HepG2 (cell line): ENCODE results near the gene KBTBD13. TPM values are rescaled to one million over a fixed set of nuclear protein-coding genes. Genes with fewer than 3 reads are reported as not detected.

Experiments used
- AFF4 ChIP-seq: sonication (generic); formaldehyde crosslinking; IDR thresholded peaks from 2 replicates; pipeline ENCODE4 v1.4.0; 2020; ENCODE audit warnings: missing genetic modification reagents
- HMG20A ChIP-seq: IDR thresholded peaks from 2 replicates; pipeline ENCODE4 v1.6.1; 2016; ENCODE audit warnings: borderline replicate concordance
- IKZF4 ChIP-seq: sonication (generic); formaldehyde crosslinking; IDR thresholded peaks from 2 replicates; pipeline ENCODE4 v1.5.1; 2020; ENCODE audit warnings: borderline replicate concordance, mild to moderate bottlenecking, low read depth, missing genetic modification reagents; ENCODE audit errors: not compliant biosample characterization
- JARID2 ChIP-seq: sonication (generic); formaldehyde crosslinking; IDR thresholded peaks from 2 replicates; pipeline ENCODE4 v1.8.1; 2023; ENCODE audit warnings: missing genetic modification reagents, inconsistent platforms; ENCODE audit not compliant: insufficient replicate concordance
- JUNB ChIP-seq: sonication (generic); formaldehyde crosslinking; IDR thresholded peaks from 2 replicates; pipeline ENCODE4 v1.8.0; 2022; ENCODE audit warnings: missing genetic modification reagents, mild to moderate bottlenecking, borderline replicate concordance
- KDM5B ChIP-seq: sonication (generic); formaldehyde crosslinking; IDR thresholded peaks from 2 replicates; pipeline ENCODE4 v1.4.0; 2020; ENCODE audit warnings: missing genetic modification reagents, mild to moderate bottlenecking, borderline replicate concordance
- MLXIP ChIP-seq: sonication (generic); formaldehyde crosslinking; IDR thresholded peaks from 2 replicates; pipeline ENCODE4 v1.9.0; 2021; ENCODE audit warnings: missing genetic modification reagents, borderline replicate concordance
- PLRG1 ChIP-seq: fragments of 450-650 bp; conservative IDR thresholded peaks from 2 replicates; pipeline ENCODE4 v1.6.1; 2016
- TBL1XR1 ChIP-seq: fragments of 150-350 bp; IDR thresholded peaks from 2 replicates; pipeline ENCODE4 v1.6.1; 2014; ENCODE audit warnings: borderline replicate concordance, low read length; ENCODE audit not compliant: partially characterized antibody
- ZBTB46 ChIP-seq: sonication (generic); formaldehyde crosslinking; IDR thresholded peaks from 2 replicates; pipeline ENCODE4 v1.4.0; 2020; ENCODE audit warnings: mild to moderate bottlenecking, missing genetic modification reagents, borderline replicate concordance
- ZFP62 ChIP-seq: sonication (generic); formaldehyde crosslinking; IDR thresholded peaks from 2 replicates; pipeline ENCODE4 v1.4.0; 2020; ENCODE audit warnings: missing genetic modification reagents
- ZNF251 ChIP-seq: sonication (generic); formaldehyde crosslinking; IDR thresholded peaks from 2 replicates; pipeline ENCODE4 v1.9.0; 2021; ENCODE audit warnings: mild to moderate bottlenecking, missing genetic modification reagents
- ZNF274 ChIP-seq: sonication (generic); formaldehyde crosslinking; IDR thresholded peaks from 2 replicates; pipeline ENCODE4 v1.5.1; 2020; ENCODE audit warnings: mild to moderate bottlenecking, missing genetic modification reagents
- ZNF296 ChIP-seq: sonication (generic); formaldehyde crosslinking; conservative IDR thresholded peaks from 2 replicates; pipeline ENCODE4 v1.5.0; 2020; ENCODE audit warnings: mild to moderate bottlenecking, missing genetic modification reagents
- ZNF33A ChIP-seq: sonication (generic); formaldehyde crosslinking; IDR thresholded peaks from 2 replicates; pipeline ENCODE4 v1.5.1; 2020; ENCODE audit warnings: missing genetic modification reagents, mild to moderate bottlenecking, moderate library complexity, borderline replicate concordance
- ZNF747 ChIP-seq: sonication (generic); formaldehyde crosslinking; IDR thresholded peaks from 2 replicates; pipeline ENCODE4 v1.8.1; 2023; ENCODE audit warnings: missing genetic modification reagents, mild to moderate bottlenecking, borderline replicate concordance
- polyA plus RNA-seq, 8 experiments: library from polyadenylated mRNA; depleted of rRNA in 3 of 8; stranded (reverse) in 7 of 8; unstranded in 1 of 8; fragments of >200 nt; fragmentation: Illumina TruSeq in 4 of 8; extraction: Trizol in 4 of 8; gene quantifications; 2 replicates each; pipeline versions ENCODE4 v1.2.1 to v1.2.3, GENCODE V29; 2011 to 2016; ENCODE audit warnings: low read depth in 4 of 8, missing spikeins in 1 of 8, mixed read lengths in 1 of 8; ENCODE audit not compliant: insufficient read depth in 1 of 8
- total RNA-seq, 5 experiments: library from RNA; depleted of rRNA; stranded (reverse); fragments of >200 nt; fragmentation: Illumina TruSeq; extraction: Trizol; gene quantifications; 2 replicates each; pipeline ENCODE4 v1.2.3, GENCODE V29; 2016; ENCODE audit warnings: low read depth in 1 of 5
- TF ChIP-seq, protein P1 (sequence below): IDR thresholded peaks from 2 replicates; pipeline ENCODE4 v1.6.1; 2016; ENCODE audit warnings: control low read depth
- TF ChIP-seq, protein P2 (sequence below): sonication (generic); formaldehyde crosslinking; IDR thresholded peaks from 2 replicates; pipeline ENCODE4 v1.8.1; 2023; ENCODE audit warnings: mild to moderate bottlenecking, missing genetic modification reagents

KBTBD13 gene
- total and polyA plus RNA-seq, 2 of the 13 experiments (the other 11 are each of a cell fraction or from before 2014, with no cell fraction given): not detected

DNA sequence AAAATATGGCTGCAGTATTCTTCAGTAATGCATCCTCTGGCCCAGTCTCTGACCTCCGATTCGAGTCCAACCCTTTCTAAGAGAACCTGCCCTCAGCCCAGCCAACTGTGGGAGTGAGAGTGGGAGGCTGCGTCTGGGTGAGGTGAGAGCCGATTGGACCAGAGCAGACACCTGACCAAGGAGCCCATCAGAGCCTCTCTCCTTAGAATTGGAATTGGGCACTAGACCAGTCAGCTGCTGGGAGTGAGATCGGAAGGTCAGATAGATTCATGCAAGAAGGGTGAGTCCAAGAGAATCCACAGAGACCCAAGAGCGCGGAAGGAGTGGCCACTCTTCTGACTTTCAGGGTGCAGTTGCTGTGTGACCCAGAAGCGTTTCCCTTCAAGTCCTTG is 19.0 kb upstream of the KBTBD13 start (continued):
- TF ChIP-seq, protein P1, sequence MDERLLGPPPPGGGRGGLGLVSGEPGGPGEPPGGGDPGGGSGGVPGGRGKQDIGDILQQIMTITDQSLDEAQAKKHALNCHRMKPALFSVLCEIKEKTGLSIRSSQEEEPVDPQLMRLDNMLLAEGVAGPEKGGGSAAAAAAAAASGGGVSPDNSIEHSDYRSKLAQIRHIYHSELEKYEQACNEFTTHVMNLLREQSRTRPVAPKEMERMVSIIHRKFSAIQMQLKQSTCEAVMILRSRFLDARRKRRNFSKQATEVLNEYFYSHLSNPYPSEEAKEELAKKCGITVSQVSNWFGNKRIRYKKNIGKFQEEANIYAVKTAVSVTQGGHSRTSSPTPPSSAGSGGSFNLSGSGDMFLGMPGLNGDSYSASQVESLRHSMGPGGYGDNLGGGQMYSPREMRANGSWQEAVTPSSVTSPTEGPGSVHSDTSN: no peak
- no peak for TF ChIP-seq TBL1XR1
- TF ChIP-seq MLXIP: no peak
- TF ChIP-seq ZBTB46 (CRISPR knock-in tag): no peak
- TF ChIP-seq ZNF251 (CRISPR knock-in tag): no peak
- no peak for TF ChIP-seq PLRG1
- no peak for TF ChIP-seq ZFP62
- no peak for TF ChIP-seq ZNF296
- TF ChIP-seq JUNB (CRISPR knock-in tag): no peak
- TF ChIP-seq, protein P2, sequence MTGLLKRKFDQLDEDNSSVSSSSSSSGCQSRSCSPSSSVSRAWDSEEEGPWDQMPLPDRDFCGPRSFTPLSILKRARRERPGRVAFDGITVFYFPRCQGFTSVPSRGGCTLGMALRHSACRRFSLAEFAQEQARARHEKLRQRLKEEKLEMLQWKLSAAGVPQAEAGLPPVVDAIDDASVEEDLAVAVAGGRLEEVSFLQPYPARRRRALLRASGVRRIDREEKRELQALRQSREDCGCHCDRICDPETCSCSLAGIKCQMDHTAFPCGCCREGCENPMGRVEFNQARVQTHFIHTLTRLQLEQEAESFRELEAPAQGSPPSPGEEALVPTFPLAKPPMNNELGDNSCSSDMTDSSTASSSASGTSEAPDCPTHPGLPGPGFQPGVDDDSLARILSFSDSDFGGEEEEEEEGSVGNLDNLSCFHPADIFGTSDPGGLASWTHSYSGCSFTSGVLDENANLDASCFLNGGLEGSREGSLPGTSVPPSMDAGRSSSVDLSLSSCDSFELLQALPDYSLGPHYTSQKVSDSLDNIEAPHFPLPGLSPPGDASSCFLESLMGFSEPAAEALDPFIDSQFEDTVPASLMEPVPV (CRISPR knock-in tag): 0 out of 2 replicates have a peak, but pooled peaks have one; percentile 16
- TF ChIP-seq HMG20A: no peak
- no peak for TF ChIP-seq ZNF274 (CRISPR knock-in tag)
- no peak for TF ChIP-seq ZNF747 (CRISPR knock-in tag)
- TF ChIP-seq JARID2 (CRISPR knock-in tag): no peak
- TF ChIP-seq ZNF33A (CRISPR knock-in tag): no peak
- TF ChIP-seq AFF4 (CRISPR knock-in tag): no peak
- no peak for TF ChIP-seq KDM5B (CRISPR knock-in tag)
- peak; percentile 32 for TF ChIP-seq IKZF4 (CRISPR knock-in tag)
